Endothelial cell of umbilical vein (primary cell): ENCODE data around the gene ZNF329. TPM values are rescaled to one million over a fixed set of nuclear protein-coding genes. Genes with fewer than 3 reads are reported as not detected.

Source experiments
- BruUV-seq: library from RNA; stranded (reverse); fragments of 400-500 nt; replicated peaks from 2 replicates; lab custom pipeline; 2021; lab: Mats Ljungman, UMichigan
- CTCF ChIA-PET: fragments of 300-600, 350-600 bp; sonication (Branson Sonifier 250); formaldehyde crosslinking; loops from one replicate; lab custom pipeline; 2021; ENCODE audit warnings: antibody characterized with exemption, inconsistent platforms; lab: Charles Lee
- POLR2A ChIA-PET: fragments of 300-600, 350-600 bp; sonication (Branson Sonifier 250); formaldehyde crosslinking; loops from one replicate; lab custom pipeline; 2021; ENCODE audit warnings: antibody characterized with exemption, inconsistent platforms; lab: Charles Lee
- DNase-seq: peaks from one replicate; pipeline ENCODE4 v3.0.0-alpha.2; 2011; ENCODE audit warnings: low read depth, low spot score
- FAIRE-seq: peaks from 2 replicates; lab custom pipeline; 2011; peaks lifted over from hg19 to GRCh38; lab: Jason Lieb, UNC
- H2AFZ ChIP-seq: 2 replicates; pipeline ENCODE4 v1.6.0; 2012; ENCODE audit warnings: low read depth, low read length, control low read depth, inconsistent platforms
- H3K27ac ChIP-seq: 2 replicates; pipeline ENCODE4 v1.5.1; 2011; ENCODE audit warnings: low read depth, mild to moderate bottlenecking, control low read depth, low read length, moderate library complexity; ENCODE audit not compliant: insufficient read depth
- H3K27me3 ChIP-seq, 2 experiments: 2 replicates each; pipeline versions ENCODE4 v1.6.0 to v1.6.1; 2011; ENCODE audit warnings: low read length in 2 of 2, mixed read lengths in 1 of 2; ENCODE audit not compliant: control insufficient read depth in 2 of 2, insufficient read depth in 2 of 2
- H3K36me3 ChIP-seq, 2 experiments: 2 replicates in 1 of 2; 3 replicates in 1 of 2; pipeline ENCODE4 v1.5.1; 2011; ENCODE audit warnings: low read length in 2 of 2, mild to moderate bottlenecking in 1 of 2, moderate library complexity in 1 of 2; ENCODE audit not compliant: control insufficient read depth in 2 of 2, insufficient read depth in 2 of 2; ENCODE audit errors: extremely low read depth in 1 of 2
- H3K4me1 ChIP-seq: 3 replicates; pipeline ENCODE4 v1.5.1; 2011; ENCODE audit warnings: mild to moderate bottlenecking, low read length; ENCODE audit not compliant: control insufficient read depth, insufficient read depth; ENCODE audit errors: extremely low read depth
- H3K4me2 ChIP-seq: 2 replicates; pipeline ENCODE4 v1.6.1; 2011; ENCODE audit warnings: low read length, control low read depth, mixed read lengths; ENCODE audit not compliant: insufficient read depth
- H3K4me3 ChIP-seq, 3 experiments: fragments of 200-600 bp in 1 of 3; sonication (generic), shearing (Covaris generic) in 1 of 3; replicated peaks in 1 of 3; 2 replicates each; pipeline ENCODE4 v1.5.1; 2011 to 2016; ENCODE audit warnings: control low read depth in 3 of 3, low read length in 3 of 3, mild to moderate bottlenecking in 2 of 3, inconsistent platforms in 1 of 3, low read depth in 1 of 3, moderate library complexity in 1 of 3; ENCODE audit not compliant: insufficient read depth in 1 of 3
- H3K79me2 ChIP-seq: 2 replicates; pipeline ENCODE4 v1.6.0; 2012; ENCODE audit warnings: low read length, inconsistent platforms; ENCODE audit not compliant: control insufficient read depth, insufficient read depth
- H3K9ac ChIP-seq: replicated peaks from 2 replicates; pipeline ENCODE3; 2011; ENCODE audit warnings: low read length, control low read depth; ENCODE audit not compliant: insufficient read depth; ENCODE audit errors: extremely low read depth
- H3K9me1 ChIP-seq: replicated peaks from 3 replicates; pipeline ENCODE4 v1.6.0; 2011; ENCODE audit warnings: mild to moderate bottlenecking, low read length; ENCODE audit not compliant: control insufficient read depth, insufficient read depth; ENCODE audit errors: extremely low read depth
- H3K9me3 ChIP-seq: replicated peaks from 2 replicates; pipeline ENCODE4 v1.5.1; 2012; ENCODE audit warnings: low read length, inconsistent platforms; ENCODE audit not compliant: control insufficient read depth, insufficient read depth
- H4K20me1 ChIP-seq: replicated peaks from 2 replicates; pipeline ENCODE3; 2011; ENCODE audit warnings: mild to moderate bottlenecking, low read length; ENCODE audit not compliant: control insufficient read depth, insufficient read depth; ENCODE audit errors: extremely low read depth
- CTCF ChIP-seq, 2 donors: IDR thresholded peaks; 1 replicate in 1 of 2; 2 replicates in 1 of 2; pipeline ENCODE4 v1.5.1; 2011; ENCODE audit warnings: low read length in 2 of 2, mild to moderate bottlenecking in 2 of 2, moderate library complexity in 2 of 2, control low read depth in 1 of 2, inconsistent platforms in 1 of 2, low read depth in 1 of 2; ENCODE audit not compliant: insufficient read depth in 1 of 2; ENCODE audit errors: extremely low read depth in 1 of 2
- FOS ChIP-seq: IDR thresholded peaks from 2 replicates; pipeline ENCODE4 v1.6.1; 2011; ENCODE audit warnings: mild to moderate bottlenecking, low read length, moderate library complexity, borderline replicate concordance; ENCODE audit not compliant: insufficient read depth
- JUN ChIP-seq: IDR thresholded peaks from 2 replicates; pipeline ENCODE4 v1.6.1; 2011; ENCODE audit warnings: borderline replicate concordance, low read depth; ENCODE audit not compliant: insufficient read length, insufficient read depth
- POLR2A ChIP-seq: IDR thresholded peaks from 2 replicates; pipeline ENCODE4 v1.6.1; 2012; ENCODE audit warnings: low read depth, mild to moderate bottlenecking, control low read depth, low read length
- POLR2AphosphoS5 ChIP-seq: IDR thresholded peaks from 2 replicates; pipeline ENCODE4 v1.6.1; 2012; ENCODE audit warnings: low read depth, mild to moderate bottlenecking, control low read depth, low read length, moderate library complexity; ENCODE audit not compliant: insufficient read depth
- dilution Hi-C: fragments of 300-500 bp; cut with MboI; formaldehyde crosslinking; loops from one replicate; pipeline ENCODE4 v1.15.0; 2019; ENCODE audit warnings: low sequenced_read_pairs; ENCODE audit not compliant: extremely low pct_ligation_motif_present
- intact Hi-C: fragments of 100-400 bp; cut with micrococcal nuclease; formaldehyde crosslinking; loops from one replicate; pipeline ENCODE4 v1.10.0; 2022
- polyA plus RNA-seq, 4 experiments: library from polyadenylated mRNA; depleted of rRNA in 3 of 4; stranded (reverse) in 3 of 4; unstranded in 1 of 4; fragments of >200 nt; gene quantifications; 2 replicates each; pipeline versions ENCODE4 v1.2.1 to v1.2.3, GENCODE V29; 2011 to 2012; ENCODE audit warnings: missing spikeins in 1 of 4
- total RNA-seq: library from RNA; stranded (reverse); gene quantifications from 2 replicates; pipeline ENCODE4 v1.2.3, GENCODE V29; 2021

ZNF329 gene
- total and polyA plus RNA-seq, 2 donors (not counting 3 experiments of a cell fraction or from before 2014, with no cell fraction given) = 3.0 to 5.3 TPM

- CTCF ChIA-PET = interaction anchor here (0.7 to 1.3 kb wide), 3 partner anchors 417 to 1901 kb away, joined by 3 to 11 read pairs (median 4); no protein-coding TSS in a partner anchor
- TF ChIP-seq FOS = no peak
- TF ChIP-seq POLR2A = peak; percentile 74
- TF ChIP-seq POLR2AphosphoS5 = no peak
- peak; percentile 96 to 99 for TF ChIP-seq CTCF (IDR thresholded peaks at IDR 0.05; ENCODE audit: extremely low read depth in 1 of 2, insufficient read depth in 1 of 2, low read depth in 1 of 2, low read length in 2 of 2)
- TF ChIP-seq JUN = no peak
- intact Hi-C loops = loop anchor here (1.0 to 10.0 kb wide), 10 partner anchors 60 to 1762 kb away; partner anchors contain the start of genes ZNF134, ZNF17, ZNF256 and ZNF582
Observed at GRCh38 chr19:58154679-58155648, 4.4 kb upstream of the ZNF329 start.

More at GRCh38 chr19:58154679-58155648, 4.4 kb upstream of the ZNF329 start:
- dilution Hi-C loops = no loop called here
- FAIRE-seq (peak; percentile 90), DNase-seq (peak; percentile 93)
- Histone ChIP-seq H3K36me3 (no peaks in the 10 kb centered on the region), H4K20me1 (no peaks in the 10 kb centered on the region), H3K4me1 (no peaks in the 10 kb centered on the region), H3K4me3 (peak overlapping the region; percentile 39 to 75 (median 63)), H3K79me2 (no peaks in the 10 kb centered on the region), H3K27ac (no peak overlapping the region), H3K9ac (peak overlapping the region; percentile 40), H3K27me3 (no peaks in the 10 kb centered on the region), H3K4me2 (peak overlapping the region; percentile 61), H3K9me3 (no peaks in the 10 kb centered on the region), H3K9me1 (no peaks in the 10 kb centered on the region), H2AFZ (peak overlapping the region; percentile 87)
- BruUV-seq = no TSS peak
- POLR2A ChIA-PET = no interaction called here
